GM18517 (cell line): Measurements from ENCODE around the gene CAPZA2.
"Not testable (repeated sequence)": the region's sequence is repeated elsewhere in the genome, so short reads cannot be mapped to it uniquely, and the experiment has no call there.

Experiments
- ATAC-seq: cut with Tn5 transposase; IDR thresholded peaks from one replicate; pipeline ENCODE4 v1.9.1; 2021; ENCODE audit warnings: mild to moderate bottlenecking, moderate library complexity; ENCODE audit not compliant: unreplicated experiment

The CAPZA2 gene

GRCh38 chr7:116862234-116862950, at the start of gene CAPZA2:
Gene CAPZA2 (plus strand): TSS chr7:116862587. CDS start chr7:116862612, 25 bp downstream.
- ATAC-seq: peak; percentile 90

GRCh38 chr7:116812860-116813259, 49.5 kb upstream of the CAPZA2 start:
- ATAC-seq: no peak

GRCh38 chr7:116813371-116813770, 49.0 kb upstream of the CAPZA2 start:
- ATAC-seq: not testable (repeated sequence)

- no peak for ATAC-seq
Observed at GRCh38 chr7:116815041-116815440, 47.3 kb upstream of the CAPZA2 start.

GRCh38 chr7:116820149-116820548, 42.2 kb upstream of the CAPZA2 start:
- ATAC-seq: no peak

GRCh38 chr7:116821647-116822046, 40.7 kb upstream of the CAPZA2 start:
- not testable (repeated sequence) for ATAC-seq

GRCh38 chr7:116824449-116824848, 37.9 kb upstream of the CAPZA2 start:
- no peak for ATAC-seq

- ATAC-seq: no peak
Observed at GRCh38 chr7:116828281-116828680, 34.1 kb upstream of the CAPZA2 start.

GRCh38 chr7:116829041-116829440, 33.3 kb upstream of the CAPZA2 start:
- ATAC-seq: no peak

GRCh38 chr7:116829493-116829892, 32.9 kb upstream of the CAPZA2 start:
- ATAC-seq: no peak

GRCh38 chr7:116832692-116833091, 29.7 kb upstream of the CAPZA2 start:
- no peak for ATAC-seq

- no peak for ATAC-seq
Observed at GRCh38 chr7:116834815-116835504, 27.4 kb upstream of the CAPZA2 start.

GRCh38 chr7:116836048-116836447, 26.3 kb upstream of the CAPZA2 start:
- no peak for ATAC-seq

- no peak for ATAC-seq
Observed at GRCh38 chr7:116836911-116837310, 25.5 kb upstream of the CAPZA2 start.

- ATAC-seq: no peak
Observed at GRCh38 chr7:116837586-116837985, 24.8 kb upstream of the CAPZA2 start.

- no peak for ATAC-seq
Observed at GRCh38 chr7:116840256-116840655, 22.1 kb upstream of the CAPZA2 start.

GRCh38 chr7:116842371-116842770, 20.0 kb upstream of the CAPZA2 start:
- no peak for ATAC-seq

- ATAC-seq: no peak
Observed at GRCh38 chr7:116843378-116843777, 19.0 kb upstream of the CAPZA2 start.

GRCh38 chr7:116851175-116851574, 11.2 kb upstream of the CAPZA2 start:
- ATAC-seq: no peak

- ATAC-seq: no peak
Observed at GRCh38 chr7:116851671-116852070, 10.7 kb upstream of the CAPZA2 start.

GRCh38 chr7:116854132-116854531, 8.3 kb upstream of the CAPZA2 start:
- no peak for ATAC-seq

GRCh38 chr7:116857052-116857451, 5.3 kb upstream of the CAPZA2 start:
- no peak for ATAC-seq
